HL-60/S4 treated with phorbol 12-myristate 13-acetate at 8.2 ng/mL for 4 days and 3 days (cell line): ENCODE results near the gene MFAP2.
"Not testable (repeated sequence)": the region's sequence is repeated elsewhere in the genome, so short reads cannot be mapped to it uniquely, and the experiment has no call there.

ENCODE experiments used
- in situ Hi-C: fragments of 300-500 bp; cut with MboI; formaldehyde crosslinking; loops from 2 replicates; pipeline ENCODE4 v1.15.0; 2022; ENCODE audit warnings: low sequenced_read_pairs

Gene MFAP2

DNA sequence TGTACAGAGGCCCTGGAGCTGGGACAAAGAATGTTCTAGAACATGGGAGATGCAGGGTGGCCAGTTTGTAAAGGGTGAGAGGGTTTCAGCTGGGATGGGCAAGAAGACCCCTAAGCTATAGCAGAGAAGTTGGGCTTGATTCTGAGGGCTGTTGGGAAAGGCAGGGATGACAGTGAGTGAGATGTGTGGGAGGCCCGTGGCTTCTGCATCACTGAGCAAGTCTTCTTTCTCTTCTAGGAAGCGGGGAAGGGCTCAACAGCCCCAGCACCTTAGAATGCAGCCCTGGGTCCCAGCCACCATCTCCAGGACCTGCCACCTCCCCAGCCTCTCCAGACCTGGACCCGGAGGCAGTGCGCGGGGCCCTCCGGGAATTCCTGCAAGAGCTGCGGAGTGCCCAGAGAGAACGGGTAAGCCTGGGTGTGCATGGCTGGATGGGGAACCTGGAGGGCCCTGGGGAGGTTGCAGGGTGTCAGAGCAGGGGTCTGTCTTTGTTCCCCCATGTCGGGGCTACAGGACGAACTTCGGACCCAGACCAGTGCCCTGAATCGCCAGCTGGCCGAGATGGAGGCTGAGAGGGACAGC, 14.8 kb downstream of the MFAP2 start:
- in situ Hi-C loops = no loop called here

DNA sequence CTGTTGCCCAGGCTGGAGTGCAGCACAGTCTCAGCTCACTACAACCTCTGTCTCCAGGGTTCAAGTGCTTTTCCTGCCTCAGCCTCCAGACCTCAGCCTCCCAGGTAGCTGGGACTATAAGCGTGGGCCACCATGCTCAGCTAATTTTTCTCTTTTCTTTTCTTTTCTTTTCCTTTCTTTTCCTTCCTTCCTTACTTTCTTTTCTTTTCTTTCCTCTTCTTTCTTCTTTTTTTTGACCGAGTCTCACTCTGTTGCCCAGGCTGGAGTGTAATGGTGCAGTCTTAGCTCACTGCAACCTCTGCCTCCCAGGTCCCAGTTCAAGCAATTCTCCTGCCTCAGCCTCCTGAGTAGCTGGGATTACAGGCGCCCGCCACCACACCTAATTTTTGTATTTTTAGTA, 16.3 kb downstream of the MFAP2 start:
- in situ Hi-C loops = not testable (repeated sequence)

DNA sequence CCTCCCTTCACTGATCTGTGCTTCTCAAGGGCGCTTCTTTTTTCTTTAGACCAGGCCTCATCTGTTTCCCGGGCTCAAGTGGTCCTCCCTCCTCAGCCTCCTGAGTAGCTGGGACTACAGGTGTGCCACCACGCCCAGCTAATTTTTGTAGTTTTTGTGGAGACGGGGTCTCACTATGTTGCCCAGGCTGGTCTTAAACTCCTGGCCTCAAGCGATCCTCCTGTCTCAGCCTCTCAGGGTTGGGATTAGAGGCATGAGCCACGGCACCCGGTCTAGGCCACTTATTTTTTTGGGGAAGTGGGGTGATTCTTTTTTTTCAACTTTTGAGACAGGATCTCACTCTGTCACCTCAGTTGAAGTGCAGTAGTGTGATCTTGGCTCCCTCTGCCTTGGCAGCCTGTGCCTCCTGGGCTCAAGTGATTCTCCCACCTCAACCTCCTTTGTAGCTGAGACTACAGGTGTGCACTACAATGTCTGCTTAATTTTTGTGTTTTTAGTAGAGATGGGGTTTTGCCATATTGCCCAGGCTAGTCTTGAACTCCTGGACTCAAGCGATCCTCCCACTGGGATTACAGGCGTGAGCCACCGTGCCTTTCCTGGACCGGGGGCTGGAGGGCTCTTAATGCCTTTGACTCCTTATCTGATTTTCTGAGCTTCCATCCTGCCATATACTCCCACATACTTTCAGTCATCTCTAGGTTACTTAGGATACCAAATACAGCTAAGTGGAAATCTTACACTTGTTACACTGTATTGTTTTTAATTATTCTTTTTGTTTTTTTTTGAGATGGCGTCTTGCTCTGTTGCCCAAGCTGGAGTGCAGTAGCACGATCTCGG, 18.9 kb downstream of the MFAP2 start:
- in situ Hi-C loops = no loop called here

- in situ Hi-C loops = no loop called here
Observed at GRCh38 chr1:16960560-16961296, 19.7 kb downstream of the MFAP2 start.

DNA sequence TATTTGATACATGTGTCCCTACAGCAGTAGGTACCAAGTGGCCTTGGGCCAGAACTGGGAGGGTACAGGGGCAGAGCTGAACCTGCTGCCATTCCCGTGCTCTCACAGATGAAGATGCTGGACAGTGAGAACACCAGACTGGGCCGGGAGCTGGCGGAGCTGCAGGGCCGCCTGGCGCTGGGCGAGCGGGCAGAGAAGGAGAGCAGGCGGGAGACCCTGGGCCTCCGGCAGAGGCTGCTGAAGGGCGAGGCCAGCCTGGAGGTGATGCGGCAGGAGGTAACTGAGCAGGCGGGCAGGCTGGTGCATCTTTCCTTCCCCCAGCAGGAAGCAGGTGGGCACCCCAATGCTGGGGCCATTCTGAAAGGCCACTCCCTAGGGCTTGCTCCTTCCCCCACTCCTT, 21.9 kb downstream of the MFAP2 start:
- in situ Hi-C loops = no loop called here

- in situ Hi-C loops = no loop called here
Observed at GRCh38 chr1:16957731-16958130, 22.7 kb downstream of the MFAP2 start.

DNA sequence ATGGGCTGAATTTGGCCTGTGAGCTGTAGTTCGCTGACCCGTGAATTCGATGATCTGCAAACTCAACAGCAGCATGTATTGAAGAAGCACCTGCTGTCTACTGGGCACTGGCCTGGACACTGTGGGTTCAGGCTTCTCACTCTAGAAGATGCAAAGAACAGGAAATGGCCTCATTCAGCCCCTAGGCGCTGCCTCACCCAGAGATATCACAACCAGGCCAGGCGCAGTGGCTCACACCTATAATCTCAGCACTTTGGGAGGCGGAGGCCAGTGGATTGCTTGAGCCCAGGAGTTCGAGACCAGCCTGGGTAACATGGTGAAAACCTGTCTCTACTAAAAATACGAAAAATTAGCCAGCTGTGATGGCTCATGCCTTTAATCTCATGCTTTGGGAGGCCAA, 23.6 kb downstream of the MFAP2 start:
- in situ Hi-C loops = no loop called here

DNA sequence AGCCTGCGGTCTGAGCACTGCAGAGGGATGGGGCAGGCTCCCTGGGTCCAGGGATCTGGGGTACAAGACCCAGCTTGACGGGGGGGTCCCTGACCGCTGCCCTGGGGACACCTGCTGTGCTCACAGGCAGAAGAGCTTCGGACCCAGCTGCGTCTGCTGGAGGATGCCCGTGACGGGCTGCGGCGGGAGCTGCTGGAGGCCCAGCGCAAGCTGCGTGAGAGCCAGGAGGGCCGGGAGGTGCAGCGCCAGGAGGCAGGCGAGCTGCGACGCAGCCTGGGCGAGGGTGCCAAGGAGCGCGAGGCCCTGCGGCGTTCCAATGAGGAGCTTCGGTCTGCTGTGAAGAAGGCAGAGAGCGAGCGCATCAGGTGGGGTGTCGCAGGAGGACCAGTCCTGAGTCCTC, 25.2 kb downstream of the MFAP2 start:
- in situ Hi-C loops = no loop called here

- in situ Hi-C loops = no loop called here
Observed at GRCh38 chr1:16954579-16954978, 25.8 kb downstream of the MFAP2 start.

- in situ Hi-C loops = not testable (repeated sequence)
Observed at GRCh38 chr1:16952376-16952775, 28.0 kb downstream of the MFAP2 start.

- in situ Hi-C loops = loop anchor here (10.0 kb wide), 1 partner anchor 334 kb away; the partner anchor contains the start of gene NBPF1
Observed at GRCh38 chr1:16949026-16949425, 31.4 kb downstream of the MFAP2 start.

DNA sequence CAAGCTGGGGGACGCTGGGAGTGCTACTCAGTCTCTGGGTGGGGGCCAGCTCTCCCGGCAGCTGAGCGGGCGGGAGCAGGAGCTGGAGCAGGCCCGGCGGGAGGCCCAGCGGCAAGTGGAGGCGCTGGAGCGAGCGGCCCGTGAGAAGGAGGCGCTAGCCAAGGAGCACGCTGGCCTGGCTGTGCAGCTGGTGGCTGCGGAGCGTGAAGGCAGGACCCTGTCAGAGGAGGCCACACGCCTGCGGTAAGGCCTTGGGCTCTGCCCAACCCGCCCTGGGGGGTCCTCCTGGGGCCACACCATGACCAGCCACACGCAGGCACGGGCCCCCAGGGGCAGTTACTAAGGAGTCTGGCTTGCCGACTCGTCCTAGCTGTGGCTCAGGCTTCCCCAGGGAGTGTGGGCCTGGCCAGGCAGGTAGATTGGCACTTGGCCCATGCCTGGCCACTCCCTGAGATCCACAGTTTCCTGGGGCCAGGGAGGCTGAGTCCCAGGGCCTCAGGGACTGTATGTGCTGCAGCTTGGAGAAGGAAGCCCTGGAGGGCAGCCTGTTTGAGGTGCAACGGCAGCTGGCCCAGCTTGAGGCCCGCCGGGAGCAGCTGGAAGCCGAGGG, 32.0 kb downstream of the MFAP2 start:
- in situ Hi-C loops = loop anchor here (10.0 kb wide), 1 partner anchor 334 kb away; the partner anchor contains the start of gene NBPF1

- in situ Hi-C loops = loop anchor here (10.0 kb wide), 1 partner anchor 332 kb away; the partner anchor contains the start of gene NBPF1
Observed at GRCh38 chr1:16946646-16947045, 33.8 kb downstream of the MFAP2 start.

DNA sequence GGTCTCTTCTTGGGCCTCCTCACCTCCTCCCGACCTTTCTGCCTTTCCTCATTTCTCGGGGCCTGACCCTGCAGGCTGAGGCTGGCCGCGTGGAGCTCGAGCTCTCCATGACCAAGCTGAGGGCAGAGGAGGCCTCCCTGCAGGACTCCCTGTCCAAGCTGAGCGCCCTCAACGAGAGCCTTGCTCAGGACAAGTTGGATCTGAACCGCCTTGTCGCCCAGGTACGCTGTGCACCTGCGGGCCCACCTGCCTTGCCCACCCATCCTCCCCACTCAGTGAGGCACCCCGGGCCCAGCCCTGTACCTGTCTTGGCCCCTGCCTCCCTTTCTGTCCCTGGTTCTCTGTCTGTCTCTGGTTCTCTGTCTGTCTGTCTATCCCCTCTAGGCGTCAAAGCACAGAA, 34.2 kb downstream of the MFAP2 start:
- in situ Hi-C loops = loop anchor here (10.0 kb wide), 1 partner anchor 331 kb away; the partner anchor contains the start of gene NBPF1

DNA sequence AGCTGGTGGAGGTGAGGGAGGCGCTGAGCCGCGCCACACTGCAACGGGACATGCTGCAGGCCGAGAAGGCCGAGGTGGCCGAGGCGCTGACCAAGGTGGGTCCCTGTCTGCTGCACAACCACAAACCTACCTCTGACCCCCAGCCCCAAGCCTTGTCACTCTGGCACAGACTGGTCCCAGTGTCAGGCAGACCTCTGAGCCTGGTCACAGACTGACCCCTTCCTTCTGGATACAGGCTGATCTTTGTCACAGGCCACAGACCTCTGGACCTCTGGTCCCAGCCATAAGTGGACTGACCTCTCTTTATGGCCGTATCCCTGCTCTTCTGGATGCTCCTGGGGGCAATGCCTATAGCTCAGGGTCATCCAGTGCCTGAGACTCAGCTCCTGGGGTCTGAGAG, 34.9 kb downstream of the MFAP2 start:
- in situ Hi-C loops = loop anchor here (10.0 kb wide), 1 partner anchor 331 kb away; the partner anchor contains the start of gene NBPF1

GRCh38 chr1:16944038-16944437, 36.4 kb downstream of the MFAP2 start:
- in situ Hi-C loops = loop anchor here (10.0 kb wide), 1 partner anchor 329 kb away; the partner anchor contains the start of gene NBPF1

DNA sequence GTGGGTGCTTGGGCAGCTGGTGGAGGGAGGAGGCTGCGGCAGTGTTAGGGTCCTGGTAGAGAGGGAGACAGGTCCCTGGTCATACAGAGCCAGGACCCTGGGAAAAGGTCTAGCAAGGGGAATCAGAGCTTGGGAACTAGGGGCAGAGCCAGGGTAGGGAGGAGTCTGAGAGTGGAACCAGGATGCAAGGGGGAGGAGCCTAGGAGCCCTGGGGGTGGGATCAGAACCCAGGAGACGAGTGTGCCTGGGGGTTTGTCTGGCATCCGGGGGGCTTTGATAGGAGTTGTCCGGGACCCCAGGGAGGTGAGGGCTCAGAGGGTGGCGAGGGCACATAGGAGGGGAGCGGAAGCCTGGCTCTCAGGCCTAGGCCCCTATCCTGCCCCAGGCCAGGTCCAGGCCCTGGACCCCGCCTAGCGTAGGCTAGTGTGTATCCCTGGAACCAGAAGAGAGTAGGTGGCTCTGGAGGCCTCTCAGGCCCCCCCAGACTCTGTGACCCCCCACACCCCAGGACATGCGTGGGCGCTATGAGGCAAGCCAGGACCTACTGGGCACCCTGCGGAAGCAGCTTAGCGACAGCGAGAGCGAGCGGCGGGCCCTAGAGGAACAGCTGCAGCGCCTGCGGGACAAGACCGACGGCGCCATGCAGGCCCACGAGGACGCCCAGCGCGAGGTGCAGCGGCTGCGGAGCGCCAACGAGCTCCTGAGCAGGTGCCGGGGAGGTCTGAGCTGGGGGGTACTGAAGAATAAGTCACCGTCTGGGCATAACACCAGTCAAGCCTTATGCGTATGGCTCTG, 40.8 kb downstream of the MFAP2 start:
- in situ Hi-C loops = loop anchor here (10.0 kb wide), 1 partner anchor 325 kb away; the partner anchor contains the start of gene NBPF1

DNA sequence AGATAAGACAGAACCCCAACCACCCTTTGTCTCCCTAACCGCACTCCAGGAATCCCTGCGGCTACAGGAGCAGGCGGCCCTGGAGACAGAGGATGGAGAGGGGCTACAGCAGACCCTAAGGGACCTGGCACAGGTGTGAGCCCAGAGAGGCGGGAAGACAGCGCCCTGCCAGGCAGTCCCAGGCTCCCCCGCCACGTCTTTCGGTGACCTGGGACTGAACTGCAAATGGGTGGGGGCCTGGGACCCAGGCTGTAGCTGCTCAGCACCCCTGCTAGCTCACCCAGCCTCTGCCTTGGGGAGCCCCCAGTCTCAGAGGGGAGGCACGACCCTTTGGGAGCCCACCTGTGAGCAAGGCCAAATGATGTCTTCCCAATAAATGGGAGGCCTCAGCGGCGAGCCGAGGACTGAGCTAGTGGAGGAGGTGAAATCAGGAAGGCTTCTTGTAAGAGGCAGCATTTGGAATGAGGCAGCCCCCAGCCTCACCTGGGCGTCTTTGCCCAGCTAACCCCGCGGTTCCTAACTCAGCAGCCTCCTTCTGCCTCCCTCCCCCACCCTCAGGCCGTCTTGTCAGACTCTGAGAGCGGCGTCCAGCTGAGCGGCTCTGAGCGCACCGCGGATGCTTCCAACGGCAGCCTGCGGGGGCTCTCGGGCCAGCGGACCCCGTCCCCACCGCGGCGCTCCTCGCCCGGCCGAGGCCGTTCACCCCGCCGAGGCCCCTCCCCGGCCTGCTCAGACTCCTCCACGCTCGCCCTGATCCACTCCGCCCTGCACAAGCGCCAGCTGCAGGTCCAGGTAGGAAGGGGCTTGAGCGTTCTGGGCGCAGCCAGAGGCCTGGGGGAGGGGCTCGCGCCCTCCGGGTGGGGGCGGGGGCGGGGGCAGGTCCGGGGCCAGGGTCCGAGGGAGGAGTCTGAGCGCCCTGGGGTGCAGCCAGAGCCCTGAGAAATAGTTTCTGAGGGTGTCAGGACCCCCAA, 41.8 kb downstream of the MFAP2 start:
- in situ Hi-C loops = no loop called here

DNA sequence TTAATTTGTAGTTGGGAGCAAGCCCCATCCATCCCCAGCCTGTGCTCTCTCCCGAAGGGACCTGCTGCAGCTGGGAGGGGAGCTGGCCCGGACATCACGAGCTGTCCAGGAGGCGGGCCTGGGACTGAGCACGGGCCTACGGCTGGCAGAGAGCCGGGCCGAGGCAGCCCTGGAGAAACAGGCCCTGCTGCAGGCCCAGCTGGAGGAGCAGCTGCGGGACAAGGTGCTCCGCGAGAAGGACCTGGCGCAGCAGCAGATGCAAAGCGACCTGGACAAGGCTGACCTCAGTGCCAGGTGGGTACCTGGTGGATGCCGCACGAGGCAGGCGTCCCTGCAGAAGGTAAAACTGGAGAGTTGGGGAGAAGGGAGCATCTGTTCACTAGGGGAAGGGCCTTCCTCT, 43.8 kb downstream of the MFAP2 start:
- in situ Hi-C loops = not testable (repeated sequence)
